Lung (tissue), 12 donors: Measurements from ENCODE around the gene GRIA4. TPM values are rescaled to one million over a fixed set of nuclear protein-coding genes. Genes with fewer than 3 reads are reported as not detected.

ENCODE experiments used
- ATAC-seq: fragments of 200-7000 bp; cut with Tn5 transposase; one replicate; pipeline ENCODE4 v1.9.1; 2020; ENCODE audit warnings: moderate number of reproducible peaks; ENCODE audit not compliant: insufficient read depth, low FRiP score
- DNase-seq, 3 donors: peaks; one replicate each; pipeline ENCODE4 v3.0.0-alpha.2; 2013 to 2017
- H3K27ac ChIP-seq, 2 donors: one replicate each; pipeline ENCODE4 v1.5.1; 2013; ENCODE audit warnings: mild to moderate bottlenecking in 2 of 2, moderate library complexity in 2 of 2, control low read depth in 1 of 2, inconsistent platforms in 1 of 2, low read depth in 1 of 2, low read length in 1 of 2
- H3K27me3 ChIP-seq, 3 donors: one replicate each; pipeline ENCODE4 v1.5.1; 2013; ENCODE audit warnings: low read length in 2 of 3; ENCODE audit not compliant: control insufficient read depth in 3 of 3, insufficient read depth in 3 of 3
- H3K36me3 ChIP-seq, 4 donors: one replicate each; pipeline ENCODE4 v1.5.1; 2013; ENCODE audit warnings: low read length in 4 of 4, mild to moderate bottlenecking in 1 of 4, moderate library complexity in 1 of 4; ENCODE audit not compliant: control insufficient read depth in 4 of 4, insufficient read depth in 4 of 4
- H3K4me1 ChIP-seq, 5 donors: one replicate each; pipeline ENCODE4 v1.5.1; 2013; ENCODE audit warnings: low read length in 5 of 5, mild to moderate bottlenecking in 2 of 5, moderate library complexity in 1 of 5; ENCODE audit not compliant: control insufficient read depth in 5 of 5, insufficient read depth in 5 of 5
- H3K4me3 ChIP-seq: one replicate; pipeline ENCODE4 v1.5.1; 2013; ENCODE audit warnings: mild to moderate bottlenecking, control low read depth, moderate library complexity
- H3K9ac ChIP-seq, 2 donors: one replicate each; pipeline ENCODE4 v1.5.1; 2013; ENCODE audit warnings: low read length in 2 of 2, control low read depth in 1 of 2; ENCODE audit not compliant: insufficient read depth in 1 of 2
- H3K9me3 ChIP-seq, 4 donors: one replicate each; pipeline ENCODE4 v1.5.1; 2013; ENCODE audit warnings: low read length in 3 of 4, mild to moderate bottlenecking in 1 of 4, moderate library complexity in 1 of 4; ENCODE audit not compliant: control insufficient read depth in 4 of 4, insufficient read depth in 3 of 4
- CTCF ChIP-seq: IDR thresholded peaks from 2 replicates; pipeline ENCODE4 v1.5.1; 2012; ENCODE audit warnings: mild to moderate bottlenecking; ENCODE audit errors: control extremely low read depth, extremely low read depth
- WGBS, 2 donors: extraction: QIAGEN DNeasy Blood & Tissue Kit; methylation state at CpG; one replicate each; pipeline ENCODE4 v1.1.7; 2013; 5-methylcytosine and 5-hydroxymethylcytosine counted together
- polyA plus RNA-seq, 2 donors: library from polyadenylated mRNA; stranded (reverse); fragments of 200-250 nt; gene quantifications; one replicate each; pipeline ENCODE4 v1.2.1, GENCODE V29; 2013
- total RNA-seq, 2 donors: library from RNA; depleted of rRNA in 1 of 2; stranded (reverse); fragments of >200 nt in 1 of 2; gene quantifications; one replicate each; pipeline ENCODE4 v1.2.1, GENCODE V29; 2014 to 2021
- donor health status: control.
- donor health status: control.
- donor health status: Bipolar disorder and iron deficiency.
- donor health status: healthy.
- donor health status: DM: yes; HTN: yes; CAD: no.

GRIA4 gene
- total and polyA plus RNA-seq, 4 donors, result 0.12 to 0.77 TPM; not detected in 2

- H3K9ac ChIP-seq, result no peak overlapping the region
- no peaks in the 10 kb centered on the region for H3K27me3 ChIP-seq
- H3K4me1 ChIP-seq, result peaks cover 0 to 1% (median 0%) of the 10 kb centered on the region in 5 donors
- no peak overlapping the region for H3K27ac ChIP-seq
- TF ChIP-seq CTCF, result no peak
- H3K36me3 ChIP-seq, result no peaks in the 10 kb centered on the region
- no peak overlapping the region for H3K4me3 ChIP-seq
- no peaks in the 10 kb centered on the region for H3K9me3 ChIP-seq
- WGBS, 2 donors, result 92 to 94% methylated on average over 2 of the region's 2 CpGs
- no peak for ATAC-seq
- DNase-seq, result no peak
These were observed 297.4 kb downstream of the GRIA4 start for GRCh38 chr11:105907319-105907718.

- Histone ChIP-seq H3K9ac (no peak overlapping the region), H3K4me1 (peaks cover 0 to 3% (median 0%) of the 10 kb centered on the region in 5 donors), H3K27me3 (no peaks in the 10 kb centered on the region), H3K27ac (no peak overlapping the region), H3K9me3 (no peaks in the 10 kb centered on the region), H3K36me3 (no peaks in the 10 kb centered on the region), H3K4me3 (no peak overlapping the region)
- ATAC-seq, result peak; percentile 80
- no peak for TF ChIP-seq CTCF
- WGBS, 2 donors, result 68 to 87% methylated on average over 5 of the region's 5 CpGs
- no peak for DNase-seq
These were observed 300.3 kb downstream of the GRIA4 start for GRCh38 chr11:105910095-105910715.

DNA sequence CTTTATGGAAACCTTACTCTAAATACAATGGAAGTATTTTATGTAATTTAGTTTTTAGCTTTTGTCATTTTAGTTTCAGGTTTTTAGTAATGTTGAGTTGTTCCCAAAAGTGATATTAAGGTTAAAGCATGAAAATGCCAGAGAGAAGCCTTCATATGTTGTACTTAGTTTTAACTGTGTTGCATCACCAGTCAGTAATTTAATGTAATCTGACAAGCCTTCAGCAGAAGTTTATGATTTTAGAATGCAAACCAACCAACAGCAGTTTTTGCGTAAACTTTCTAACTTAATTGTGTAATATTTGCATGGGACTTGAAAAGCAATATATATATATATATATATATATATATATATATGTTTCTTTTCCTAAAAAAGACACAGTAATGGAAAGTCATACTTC is 301.6 kb downstream of the GRIA4 start:
- Histone ChIP-seq H3K27me3 (no peaks in the 10 kb centered on the region), H3K4me1 (peaks cover 0 to 3% (median 0%) of the 10 kb centered on the region in 5 donors), H3K9ac (no peak overlapping the region), H3K9me3 (no peaks in the 10 kb centered on the region), H3K27ac (no peak overlapping the region), H3K4me3 (no peak overlapping the region), H3K36me3 (no peaks in the 10 kb centered on the region)
- ATAC-seq (no peak), DNase-seq (peak in 1 of 3 donors; percentile 23)
- WGBS, 2 donors, result 89 to 94% methylated on average over 1 of the region's 1 CpG
- no peak for TF ChIP-seq CTCF

DNA sequence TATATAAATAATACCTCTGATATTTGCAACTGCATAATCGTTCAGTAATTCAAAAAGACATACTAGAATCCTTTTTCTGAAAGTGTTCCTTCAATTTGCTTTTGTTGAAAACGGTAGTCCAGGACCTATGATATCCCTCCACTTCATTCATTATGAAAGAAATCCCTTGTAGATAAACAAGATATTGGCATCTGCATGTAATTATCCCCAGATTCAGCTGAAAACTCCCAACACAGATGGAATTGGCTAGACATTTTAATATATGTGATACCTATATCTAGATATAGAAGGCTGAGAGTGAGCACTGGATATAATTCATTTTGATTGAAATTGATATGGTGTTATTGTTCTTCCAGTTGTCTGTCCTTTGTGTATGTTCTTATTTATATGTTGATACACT is 302.8 kb downstream of the GRIA4 start:
- ATAC-seq (no peak), DNase-seq (no peak)
- WGBS, 2 donors, result 75 to 86% methylated on average over 2 of the region's 2 CpGs
- TF ChIP-seq CTCF, result no peak
- Histone ChIP-seq H3K9ac (no peak overlapping the region), H3K27ac (no peak overlapping the region), H3K36me3 (no peaks in the 10 kb centered on the region), H3K9me3 (no peaks in the 10 kb centered on the region), H3K4me3 (no peak overlapping the region), H3K27me3 (no peaks in the 10 kb centered on the region), H3K4me1 (peaks cover 0 to 3% (median 0%) of the 10 kb centered on the region in 5 donors)
